Body of pancreas (tissue), 4 donors: ENCODE measurements around the gene PPA1.

Experiments
- CTCF ChIP-seq, 7 experiments: fragments of 450-650 bp in 4 of 7; fragments of 200-600 bp in 3 of 7; sonication (generic) in 3 of 7; IDR thresholded peaks; one replicate each; pipeline ENCODE4 v1.5.1; 2016 to 2019; ENCODE audit warnings: antibody characterized with exemption in 7 of 7
- POLR2A ChIP-seq, 3 donors: fragments of 450-650 bp; IDR thresholded peaks; one replicate each; pipeline ENCODE4 v1.6.1; 2016; ENCODE audit warnings: antibody characterized with exemption in 3 of 3, mild to moderate bottlenecking in 2 of 3

GRCh38 chr10:70255329-70256299 lies 22.4 kb upstream of the PPA1 start:
- TF ChIP-seq CTCF (IDR thresholded peaks at IDR 0.05) (no peak), POLR2A (IDR thresholded peaks at IDR 0.05) (no peak)
